Spleen (tissue), 11 donors: ENCODE measurements around the gene OR52I1. TPM values are rescaled to one million over a fixed set of nuclear protein-coding genes. Genes with fewer than 3 reads are reported as not detected.

ENCODE experiments used
- DNase-seq: peaks from one replicate; pipeline ENCODE4 v3.0.0-alpha.2; 2020
- H3K27ac ChIP-seq, 8 donors: fragments of 200-600 bp; sonication (generic) in 7 of 8; 1 replicate in 4 of 8; 2 replicates in 4 of 8; pipeline versions ENCODE4 v1.5.0 to v1.8.0; 2016 to 2021; ENCODE audit warnings: inconsistent platforms in 4 of 8, mild to moderate bottlenecking in 4 of 8, moderate library complexity in 1 of 8
- H3K27me3 ChIP-seq, 7 donors: fragments of 200-600 bp; sonication (generic) in 6 of 7; replicated peaks in 1 of 7; 1 replicate in 4 of 7; 2 replicates in 3 of 7; pipeline versions ENCODE4 v1.5.0 to v1.8.0; 2016 to 2021; ENCODE audit warnings: inconsistent platforms in 3 of 7, mild to moderate bottlenecking in 1 of 7
- H3K36me3 ChIP-seq, 6 donors: fragments of 200-600 bp; sonication (generic) in 5 of 6; 1 replicate in 4 of 6; 2 replicates in 2 of 6; pipeline versions ENCODE4 v1.5.0 to v1.8.0; 2016 to 2021; ENCODE audit warnings: inconsistent platforms in 2 of 6
- H3K4me1 ChIP-seq, 6 donors: fragments of 200-600 bp; sonication (generic) in 5 of 6; 1 replicate in 3 of 6; 2 replicates in 3 of 6; pipeline versions ENCODE4 v1.5.0 to v1.8.0; 2016 to 2021; ENCODE audit warnings: inconsistent platforms in 3 of 6
- H3K4me3 ChIP-seq, 8 donors: fragments of 200-600 bp; sonication (generic) in 7 of 8; 1 replicate in 4 of 8; 2 replicates in 4 of 8; pipeline versions ENCODE4 v1.5.0 to v1.8.0; 2016 to 2021; ENCODE audit warnings: inconsistent platforms in 4 of 8, mild to moderate bottlenecking in 4 of 8, moderate library complexity in 2 of 8
- H3K9me3 ChIP-seq, 8 donors: fragments of 200-600 bp; sonication (generic) in 7 of 8; 1 replicate in 4 of 8; 2 replicates in 4 of 8; pipeline versions ENCODE4 v1.5.0 to v1.8.0; 2016 to 2021; ENCODE audit warnings: inconsistent platforms in 4 of 8
- POLR2A ChIP-seq, 3 donors: fragments of 450-650 bp; IDR thresholded peaks; one replicate each; pipeline ENCODE4 v1.5.1; 2017; ENCODE audit warnings: antibody characterized with exemption in 3 of 3, mild to moderate bottlenecking in 1 of 3
- POLR2AphosphoS5 ChIP-seq, 3 donors: sonication (generic); formaldehyde crosslinking; IDR thresholded peaks; one replicate each; pipeline ENCODE4 v1.5.1; 2017; ENCODE audit warnings: antibody characterized with exemption in 3 of 3
- WGBS, 5 donors: extraction: QIAGEN DNeasy Blood & Tissue Kit in 3 of 5; methylation state at CpG; one replicate each; pipeline versions ENCODE4 v1.1.5 to v1.1.7; 2013 to 2018; 5-methylcytosine and 5-hydroxymethylcytosine counted together
- intact Hi-C: fragments of 100-400 bp; cut with DNase I; formaldehyde crosslinking; loops from one replicate; pipeline ENCODE4 v1.15.0; 2023; ENCODE audit warnings: low total_unique reads
- polyA plus RNA-seq, 3 donors: library from polyadenylated mRNA; stranded (reverse); fragments of 200-250 nt; gene quantifications; one replicate each; pipeline ENCODE4 v1.2.1, GENCODE V29; 2013
- total RNA-seq, 7 donors: library from RNA; depleted of rRNA in 3 of 7; stranded (reverse); fragments of >200 nt in 3 of 7; fragmentation: NEBNext Ultra II Directional in 4 of 7; extraction: Animal tissue kit (Norgen Biotek cat#: 25700) in 4 of 7; gene quantifications; one replicate each; pipeline versions ENCODE4 v1.1.0 to v1.2.1, GENCODE V29; 2016 to 2021
- TF ChIP-seq, protein P1 (sequence below), 11 experiments: fragments of 200-600 bp in 7 of 11; fragments of 450-650 bp in 4 of 11; sonication (generic) in 4 of 11; IDR thresholded peaks in 8 of 11; conservative IDR thresholded peaks in 3 of 11; 1 replicate in 7 of 11; 2 replicates in 4 of 11; pipeline versions ENCODE4 v1.4.0 to v1.8.0; 2016 to 2021; ENCODE audit warnings: antibody characterized with exemption in 11 of 11, inconsistent platforms in 4 of 11, mild to moderate bottlenecking in 1 of 11
- donor health status: healthy with polysubstance abuse.
- donor health status: DM: no; HTN: no; CAD: no; lungs with moderate emphysema.
- donor health status: DM: no; HTN: no; CAD: no.
- donor health status: Bipolar disorder and iron deficiency.
- donor health status: healthy.
- donor health status: DM: no; HTN: no; CAD: no.
- donor health status: DM: yes; HTN: yes; CAD: no.

Gene OR52I1
- total and polyA plus RNA-seq, 10 donors, result not detected

- intact Hi-C loops, result no loop called here
- no peak overlapping the region for H3K27ac ChIP-seq
- H3K4me3 ChIP-seq, result no peak overlapping the region
- H3K9me3 ChIP-seq, result peaks cover 0 to 29% (median 16%) of the 10 kb centered on the region in 8 donors
- no peaks in the 10 kb centered on the region for H3K36me3 ChIP-seq
- H3K4me1 ChIP-seq, result no peaks in the 10 kb centered on the region
- no peak for DNase-seq
- 76 to 86% (median 82%) methylated on average over 8 of the region's 8 CpGs for WGBS, 5 donors
- H3K27me3 ChIP-seq, result peaks cover 0 to 19% (median 0%) of the 10 kb centered on the region in 7 donors
- TF ChIP-seq, protein P1, sequence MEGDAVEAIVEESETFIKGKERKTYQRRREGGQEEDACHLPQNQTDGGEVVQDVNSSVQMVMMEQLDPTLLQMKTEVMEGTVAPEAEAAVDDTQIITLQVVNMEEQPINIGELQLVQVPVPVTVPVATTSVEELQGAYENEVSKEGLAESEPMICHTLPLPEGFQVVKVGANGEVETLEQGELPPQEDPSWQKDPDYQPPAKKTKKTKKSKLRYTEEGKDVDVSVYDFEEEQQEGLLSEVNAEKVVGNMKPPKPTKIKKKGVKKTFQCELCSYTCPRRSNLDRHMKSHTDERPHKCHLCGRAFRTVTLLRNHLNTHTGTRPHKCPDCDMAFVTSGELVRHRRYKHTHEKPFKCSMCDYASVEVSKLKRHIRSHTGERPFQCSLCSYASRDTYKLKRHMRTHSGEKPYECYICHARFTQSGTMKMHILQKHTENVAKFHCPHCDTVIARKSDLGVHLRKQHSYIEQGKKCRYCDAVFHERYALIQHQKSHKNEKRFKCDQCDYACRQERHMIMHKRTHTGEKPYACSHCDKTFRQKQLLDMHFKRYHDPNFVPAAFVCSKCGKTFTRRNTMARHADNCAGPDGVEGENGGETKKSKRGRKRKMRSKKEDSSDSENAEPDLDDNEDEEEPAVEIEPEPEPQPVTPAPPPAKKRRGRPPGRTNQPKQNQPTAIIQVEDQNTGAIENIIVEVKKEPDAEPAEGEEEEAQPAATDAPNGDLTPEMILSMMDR (IDR thresholded peaks at IDR 0.05 in 8 of 11, conservative IDR thresholded peaks at IDR 0.05 in 3 of 11), result no peak
- TF ChIP-seq POLR2A (IDR thresholded peaks at IDR 0.05) (no peak), POLR2AphosphoS5 (IDR thresholded peaks at IDR 0.05) (no peak)
Observed at GRCh38 chr11:4551346-4551979, 42.4 kb upstream of the OR52I1 start.

DNA sequence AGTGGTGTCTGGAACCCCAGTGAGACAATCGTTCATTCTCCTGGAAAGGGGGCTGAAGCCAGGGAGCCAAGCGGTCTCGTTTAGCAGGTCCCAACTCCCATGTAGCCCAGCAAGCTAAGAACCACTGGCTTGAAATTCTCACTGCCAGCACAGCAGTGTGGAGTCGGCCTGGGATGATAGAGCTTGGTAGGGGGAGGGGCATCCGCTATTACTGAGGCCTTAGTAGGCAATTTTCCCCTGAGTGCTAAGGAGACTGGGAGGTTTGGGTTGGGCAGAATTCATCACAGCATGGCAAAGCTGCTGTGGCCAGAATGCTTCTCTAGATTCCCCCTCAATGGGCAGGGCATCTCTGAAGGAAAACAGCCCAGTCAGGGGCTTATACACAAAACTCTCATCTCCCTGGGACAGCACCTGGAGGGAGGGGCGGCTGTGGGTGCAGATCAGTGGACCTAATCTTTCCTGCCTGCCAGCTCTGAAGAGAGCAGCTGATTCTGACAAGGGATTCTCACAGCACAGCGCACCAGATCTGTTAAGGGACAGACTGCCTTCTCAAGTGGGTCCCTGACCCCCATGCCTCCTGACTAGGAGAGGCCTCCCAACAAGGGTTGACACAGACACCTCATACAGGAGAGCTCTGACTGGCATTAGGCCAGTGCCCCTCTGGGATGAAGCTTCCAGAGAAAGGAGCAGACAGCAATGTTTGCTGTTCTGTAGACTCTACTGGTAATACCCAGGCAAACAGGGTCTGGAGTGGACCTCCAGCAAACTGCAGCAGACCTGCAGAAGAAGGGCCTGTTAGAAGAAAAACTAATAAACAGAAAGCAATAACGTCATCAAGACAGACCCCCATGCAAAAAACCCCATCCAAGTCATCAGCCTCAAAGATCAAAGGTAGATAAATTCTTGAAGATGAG is 34.1 kb upstream of the OR52I1 start:
- TF ChIP-seq, protein P1 (IDR thresholded peaks at IDR 0.05 in 8 of 11, conservative IDR thresholded peaks at IDR 0.05 in 3 of 11), result no peak
- TF ChIP-seq POLR2A (IDR thresholded peaks at IDR 0.05), result no peak
- TF ChIP-seq POLR2AphosphoS5 (IDR thresholded peaks at IDR 0.05), result no peak
- WGBS, 5 donors, result 71 to 82% (median 73%) methylated on average over 7 to 8 of the region's 8 CpGs
- intact Hi-C loops, result no loop called here

GRCh38 chr11:4560467-4560866 is 33.4 kb upstream of the OR52I1 start:
- peaks cover 0 to 22% (median 0%) of the 10 kb centered on the region in 7 donors for H3K27me3 ChIP-seq
- H3K4me1 ChIP-seq, result no peaks in the 10 kb centered on the region
- TF ChIP-seq POLR2A (IDR thresholded peaks at IDR 0.05), result no peak
- no peak for TF ChIP-seq POLR2AphosphoS5 (IDR thresholded peaks at IDR 0.05)
- TF ChIP-seq, protein P1 (IDR thresholded peaks at IDR 0.05 in 8 of 11, conservative IDR thresholded peaks at IDR 0.05 in 3 of 11), result no peak
- peaks cover 0 to 14% (median 5%) of the 10 kb centered on the region in 8 donors for H3K9me3 ChIP-seq
- no peak overlapping the region for H3K4me3 ChIP-seq
- 87 to 100% (median 97%) methylated on average over 1 of the region's 1 CpG for WGBS, 5 donors
- no peaks in the 10 kb centered on the region for H3K36me3 ChIP-seq
- H3K27ac ChIP-seq, result no peak overlapping the region
- no peak for DNase-seq
- intact Hi-C loops, result no loop called here

More for the DNA sequence above, 34.1 kb upstream of the OR52I1 start:
- Histone ChIP-seq H3K9me3 (peaks cover 0 to 11% (median 5%) of the 10 kb centered on the region in 8 donors), H3K27ac (no peak overlapping the region), H3K4me1 (no peaks in the 10 kb centered on the region), H3K4me3 (no peak overlapping the region), H3K27me3 (peaks cover 0 to 22% (median 0%) of the 10 kb centered on the region in 7 donors), H3K36me3 (no peaks in the 10 kb centered on the region)
- DNase-seq, result no peak

DNA sequence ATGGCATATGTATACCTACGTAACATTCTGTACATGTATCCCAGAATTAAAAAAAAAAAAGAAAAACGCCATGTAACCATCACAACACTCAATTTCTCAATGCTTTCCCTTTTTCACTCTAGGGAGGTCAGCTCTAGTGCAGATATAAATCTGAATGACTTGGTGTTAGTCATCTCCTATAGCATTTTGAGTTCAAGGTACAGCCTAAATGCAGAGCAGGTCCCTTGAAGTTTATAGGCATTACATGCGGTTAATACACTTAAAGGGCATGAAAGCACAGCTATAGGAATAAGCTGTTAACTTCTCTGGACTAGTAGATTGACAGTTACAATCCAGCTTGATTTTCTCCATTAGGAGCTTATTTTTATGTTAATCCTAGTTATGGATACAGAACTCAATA is 28.5 kb upstream of the OR52I1 start:
- WGBS, 5 donors, result 85 to 96% (median 87%) methylated on average over 3 of the region's 3 CpGs
- TF ChIP-seq, protein P1 (IDR thresholded peaks at IDR 0.05 in 8 of 11, conservative IDR thresholded peaks at IDR 0.05 in 3 of 11), result no peak
- TF ChIP-seq POLR2AphosphoS5 (IDR thresholded peaks at IDR 0.05) (no peak), POLR2A (IDR thresholded peaks at IDR 0.05) (no peak)
- no peak for DNase-seq

More for the DNA sequence above, 28.5 kb upstream of the OR52I1 start:
- Histone ChIP-seq H3K4me3 (no peak overlapping the region), H3K27ac (no peak overlapping the region), H3K36me3 (no peaks in the 10 kb centered on the region), H3K9me3 (peaks cover 0 to 14% (median 5%) of the 10 kb centered on the region in 8 donors), H3K4me1 (no peaks in the 10 kb centered on the region), H3K27me3 (no peaks in the 10 kb centered on the region)
- intact Hi-C loops, result no loop called here
